T47D (cell line): ENCODE measurements around the gene UNC119.

Experiments used
- DNase-seq, 2 experiments: peaks; one replicate each; pipeline versions ENCODE4 v3.0.0 to v3.0.0-alpha.2; 2011 to 2012; ENCODE audit warnings: low read depth in 1 of 2, low spot score in 1 of 2
- JUND ChIP-seq: IDR thresholded peaks from 2 replicates; pipeline ENCODE4 v1.6.1; 2012; ENCODE audit warnings: low read depth
- in situ Hi-C: cut with HindIII; loops from 2 replicates; pipeline ENCODE4 v1.10.0; 2016; ENCODE audit warnings: low sequenced_read_pairs, low pct_unique_long_range_greater_than_20kb

The UNC119 gene

GRCh38 chr17:28552176-28552999, at the start of gene UNC119:
UNC119 (minus strand) TSS chr17:28552624; CDS start chr17:28552557, 67 bp downstream.
- TF ChIP-seq JUND: no peak
- in situ Hi-C loops: no loop called here
- peak; percentile 83 to 91 for DNase-seq

DNA sequence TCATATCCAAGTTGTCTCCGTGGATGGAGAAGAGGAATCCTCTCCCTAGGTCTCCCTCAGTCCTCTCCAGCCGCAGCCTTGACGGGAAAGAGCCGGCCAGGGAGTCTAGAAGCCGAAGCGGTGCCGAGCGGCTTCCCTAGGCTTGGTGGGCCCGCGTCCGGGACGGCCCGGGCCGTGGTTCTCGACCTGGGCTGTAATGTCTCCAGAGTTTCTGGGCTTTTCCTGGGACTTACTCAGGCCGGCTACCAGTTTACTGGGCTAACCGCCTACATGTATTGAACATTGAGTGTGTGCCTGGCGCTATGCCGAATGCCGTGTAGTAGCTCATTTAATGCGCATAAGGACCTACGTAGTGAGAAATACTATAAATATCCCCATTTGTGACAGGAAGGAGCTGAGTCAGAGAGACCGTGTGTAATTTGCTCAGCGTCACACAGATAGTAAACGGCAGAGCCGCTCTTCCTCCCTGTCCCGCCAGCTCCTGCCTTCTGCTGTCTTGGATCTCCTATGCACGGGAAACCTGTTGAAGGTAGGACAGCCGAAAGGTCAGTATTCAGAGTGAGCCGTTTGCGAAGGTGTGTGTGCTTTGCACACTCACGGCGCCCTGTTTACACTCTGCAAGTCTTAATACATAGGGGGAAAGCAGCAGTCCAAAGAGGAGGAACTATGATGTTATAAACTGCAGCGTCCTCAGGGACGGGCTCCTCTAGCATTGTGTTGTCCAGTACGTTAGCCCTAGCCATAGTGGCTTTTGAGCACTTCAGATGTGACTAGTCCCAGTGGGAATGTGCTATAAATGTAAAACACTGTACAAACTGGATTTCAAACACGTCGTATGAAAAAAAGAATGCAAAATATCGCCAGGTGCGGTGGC, 47.1 kb upstream of the UNC119 start:
- TF ChIP-seq JUND: no peak
- DNase-seq: peak; percentile 18 to 79
- in situ Hi-C loops: no loop called here

GRCh38 chr17:28598799-28599310, 46.4 kb upstream of the UNC119 start, which contains the start of gene SPAG5:
SPAG5 (minus strand) TSS chr17:28599025; CDS start chr17:28598946, 79 bp downstream.
- TF ChIP-seq JUND: no peak
- DNase-seq: peak; percentile 95 to 96
- in situ Hi-C loops: no loop called here

- no peak for TF ChIP-seq JUND
- no peak for DNase-seq
- in situ Hi-C loops: no loop called here
These were observed 46.0 kb upstream of the UNC119 start for GRCh38 chr17:28598389-28598788.

DNA sequence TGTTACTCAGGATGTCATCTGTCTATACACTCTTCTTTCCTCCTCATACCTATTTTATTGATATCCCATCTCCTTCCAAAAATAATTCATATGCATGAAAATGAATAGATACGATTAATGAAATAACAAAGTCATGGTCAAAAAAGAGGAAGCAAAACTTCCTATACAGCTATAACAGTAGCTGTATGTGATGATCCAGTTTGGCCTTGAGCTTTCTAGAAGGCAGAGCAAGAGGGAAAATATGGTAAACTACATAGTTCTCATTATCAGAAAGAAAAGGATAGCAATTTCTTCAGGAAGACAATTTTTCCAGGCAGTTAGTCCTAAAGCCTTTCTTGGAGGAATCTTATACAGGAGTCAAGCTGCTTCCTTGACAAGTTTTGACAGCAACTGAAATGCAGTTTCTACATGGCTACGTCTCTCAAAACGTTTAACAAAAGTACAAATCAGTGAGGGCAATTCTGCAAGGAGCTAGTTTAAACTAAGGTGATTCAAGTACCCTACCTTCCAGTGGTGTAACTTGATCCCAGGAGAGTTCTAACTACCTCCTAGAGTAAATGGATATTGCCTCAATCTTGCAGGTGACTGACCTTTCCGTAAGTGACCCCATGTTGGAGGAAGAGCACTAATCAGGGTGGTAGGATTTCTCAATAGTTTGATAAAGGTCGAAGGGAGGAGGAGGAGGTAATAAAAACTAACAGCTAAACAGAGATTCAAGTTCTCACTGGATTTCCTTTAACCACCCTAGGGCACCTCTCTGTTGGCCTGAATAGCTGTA, 45.4 kb upstream of the UNC119 start:
- no peak for TF ChIP-seq JUND
- in situ Hi-C loops: no loop called here
- DNase-seq: no peak

DNA sequence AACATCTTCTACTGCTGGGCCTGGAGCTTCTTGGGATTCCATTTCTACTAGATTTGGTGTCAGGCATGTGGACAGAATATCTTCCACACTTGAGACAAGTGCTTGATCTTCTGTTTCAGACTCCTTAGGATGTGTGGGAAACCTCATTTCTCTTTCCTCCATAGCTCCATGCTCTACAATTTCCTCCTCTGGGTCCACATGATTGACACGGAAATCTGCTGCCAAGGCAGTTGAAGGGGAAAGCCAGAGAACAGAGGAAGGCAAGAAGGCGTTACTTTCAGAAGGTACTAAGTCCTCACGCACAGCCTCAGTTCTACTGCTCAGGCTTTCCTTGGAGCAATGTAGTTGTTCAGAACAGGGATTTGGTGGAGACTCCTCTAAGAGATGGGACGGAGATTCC, 39.8 kb upstream of the UNC119 start:
- in situ Hi-C loops: no loop called here
- no peak for DNase-seq
- no peak for TF ChIP-seq JUND

- in situ Hi-C loops: no loop called here
- TF ChIP-seq JUND: no peak
- no peak for DNase-seq
These were observed 33.4 kb upstream of the UNC119 start for GRCh38 chr17:28585851-28586250.

GRCh38 chr17:28584434-28584833, 32.0 kb upstream of the UNC119 start:
- no peak for TF ChIP-seq JUND
- DNase-seq: no peak
- in situ Hi-C loops: no loop called here

DNA sequence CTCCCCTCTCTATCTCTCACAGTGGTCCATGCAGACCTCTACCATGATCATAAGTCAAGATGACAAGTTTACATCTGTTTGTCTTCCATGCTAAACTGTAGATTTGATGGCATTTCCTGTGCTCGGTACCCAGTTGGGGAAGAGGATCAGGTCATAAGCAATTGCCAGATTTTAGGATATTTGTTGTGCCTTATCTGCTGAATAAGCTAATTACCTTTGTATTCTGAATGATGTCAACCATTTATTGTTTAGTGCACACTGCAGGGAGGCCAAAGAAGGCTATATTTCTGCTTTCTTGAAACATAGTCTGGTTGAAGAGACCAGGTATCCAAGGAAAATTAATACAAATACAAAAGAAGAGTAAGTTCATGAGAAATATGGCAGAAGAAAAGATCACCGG, 30.1 kb upstream of the UNC119 start:
- in situ Hi-C loops: no loop called here
- TF ChIP-seq JUND: no peak
- no peak for DNase-seq

GRCh38 chr17:28580959-28581358, 28.5 kb upstream of the UNC119 start:
- in situ Hi-C loops: no loop called here
- no peak for TF ChIP-seq JUND
- no peak for DNase-seq

DNA sequence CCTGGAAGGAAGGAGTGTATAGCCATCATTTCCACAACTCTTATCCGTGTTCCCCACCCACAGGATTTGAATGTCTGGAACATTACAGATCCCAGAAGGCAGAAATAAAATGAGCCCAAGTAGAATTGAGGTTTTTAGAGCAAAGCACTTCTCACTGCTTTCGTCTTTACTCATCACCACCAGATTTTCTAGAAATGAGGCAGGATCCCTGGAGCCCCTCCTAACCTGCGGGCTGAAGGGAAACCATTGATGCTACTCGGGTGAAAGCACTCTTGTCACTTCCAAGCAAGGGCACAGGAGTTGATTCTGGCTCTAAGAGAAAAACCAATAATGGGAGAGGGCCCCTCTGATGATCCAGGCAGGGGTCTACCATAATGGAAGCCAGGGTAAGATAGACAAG, 27.1 kb upstream of the UNC119 start:
- in situ Hi-C loops: no loop called here
- DNase-seq: no peak
- TF ChIP-seq JUND: no peak
